GM12875 (cell line): ENCODE measurements around the gene WDR35.

Source experiments
- H3K4me3 ChIP-seq: one replicate; pipeline ENCODE4 v1.5.1; 2011; ENCODE audit warnings: low read depth, low read length, control low read depth
- CTCF ChIP-seq: IDR thresholded peaks from 2 replicates; pipeline ENCODE4 v1.5.1; 2011; ENCODE audit warnings: low read depth, mild to moderate bottlenecking, control low read depth, inconsistent platforms, low read length, moderate library complexity, borderline replicate concordance; ENCODE audit not compliant: insufficient read depth

WDR35 gene

DNA sequence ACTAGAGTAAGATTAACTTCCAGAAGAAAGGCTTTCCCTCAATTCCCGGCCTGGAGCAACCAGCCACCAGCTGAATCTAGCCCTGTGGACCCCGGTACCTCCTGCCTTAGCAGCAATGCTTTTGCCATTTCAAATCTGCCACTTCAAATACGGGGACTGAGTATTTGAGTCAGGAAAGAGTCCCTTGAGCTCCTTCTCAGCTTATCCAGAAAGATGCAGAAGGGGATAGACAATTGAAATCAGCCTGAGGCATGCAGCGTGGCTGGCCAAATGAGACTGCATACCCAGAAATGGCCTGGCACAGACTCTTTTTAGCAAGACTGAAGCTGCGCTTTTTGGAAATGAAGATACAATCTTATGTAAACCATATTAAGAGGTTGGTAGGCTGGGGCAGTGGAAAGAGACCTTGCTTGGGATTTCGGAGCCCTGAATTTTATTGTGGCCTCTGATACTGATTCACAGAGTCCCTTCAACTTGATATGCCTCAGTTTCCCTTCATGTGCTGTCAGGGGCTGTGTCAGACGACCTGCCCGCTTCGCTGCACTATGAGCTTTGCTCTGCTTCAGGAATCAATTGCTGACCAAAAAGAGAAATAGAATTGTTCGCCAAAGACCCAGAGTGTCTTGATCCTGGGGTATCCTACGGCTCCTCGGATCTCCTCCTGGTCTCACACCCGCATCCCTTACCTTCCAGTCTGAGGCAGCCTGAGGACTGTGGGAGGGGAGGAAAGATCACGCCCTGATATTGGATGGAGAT is 21.5 kb upstream of the WDR35 start:
- H3K4me3 ChIP-seq: no peak overlapping the region
- no peak for TF ChIP-seq CTCF

GRCh38 chr2:20008703-20009102 is 18.8 kb upstream of the WDR35 start:
- H3K4me3 ChIP-seq: no peak overlapping the region
- TF ChIP-seq CTCF: no peak

DNA sequence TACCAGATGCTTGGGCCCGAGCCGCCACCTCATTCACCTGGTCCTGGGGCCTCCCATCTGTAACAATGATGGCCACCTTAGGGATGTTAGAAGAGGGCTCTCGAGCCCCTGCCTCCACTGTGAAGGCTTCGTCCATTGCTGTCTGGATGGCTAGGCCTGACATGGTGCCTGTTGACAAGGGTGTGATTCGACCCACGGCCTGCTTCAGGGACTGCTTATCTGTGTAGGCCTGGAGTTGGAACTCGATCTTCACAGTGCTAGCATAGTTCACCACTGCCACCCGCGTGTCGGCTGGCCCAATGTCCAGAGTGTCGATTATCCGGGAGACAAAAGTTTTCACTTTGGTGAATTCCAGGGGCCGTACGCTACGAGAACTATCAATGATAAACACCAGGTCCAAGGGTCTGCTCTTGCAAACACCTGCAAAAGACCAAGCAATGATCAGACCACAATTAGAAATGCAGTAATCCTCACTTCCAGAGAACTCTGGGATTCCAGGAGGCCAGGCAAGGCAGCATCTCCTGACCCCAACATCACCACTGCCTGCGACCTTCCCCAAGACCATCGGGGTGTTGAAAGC is 16.1 kb upstream of the WDR35 start:
- TF ChIP-seq CTCF: no peak
- H3K4me3 ChIP-seq: no peak overlapping the region

DNA sequence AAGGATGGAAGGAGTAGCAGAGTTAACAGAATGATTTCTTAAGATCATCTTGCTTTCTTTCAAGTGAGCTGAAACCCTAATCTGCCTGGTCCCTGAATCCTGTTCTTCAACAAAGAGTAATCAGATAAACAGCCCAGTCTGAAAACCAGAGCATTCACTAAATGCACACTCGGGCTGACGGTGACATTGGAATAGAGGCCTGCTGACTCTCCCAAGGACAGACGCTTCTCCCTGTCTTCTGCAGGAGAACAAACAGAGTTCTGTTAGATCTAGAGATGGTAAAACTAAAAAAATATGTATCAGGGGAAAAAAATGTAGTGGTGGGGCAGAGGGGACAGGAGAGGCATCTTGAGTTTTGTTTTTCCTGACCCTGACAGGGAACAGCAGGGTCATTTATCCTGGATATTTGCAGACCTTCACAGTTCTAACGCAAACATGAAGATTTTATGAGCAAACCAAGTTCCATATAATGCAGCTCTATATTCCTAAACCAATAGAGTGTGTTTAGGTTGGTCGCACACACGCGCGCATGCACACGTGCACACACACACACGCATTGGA is 15.2 kb upstream of the WDR35 start:
- no peak overlapping the region for H3K4me3 ChIP-seq
- no peak for TF ChIP-seq CTCF

DNA sequence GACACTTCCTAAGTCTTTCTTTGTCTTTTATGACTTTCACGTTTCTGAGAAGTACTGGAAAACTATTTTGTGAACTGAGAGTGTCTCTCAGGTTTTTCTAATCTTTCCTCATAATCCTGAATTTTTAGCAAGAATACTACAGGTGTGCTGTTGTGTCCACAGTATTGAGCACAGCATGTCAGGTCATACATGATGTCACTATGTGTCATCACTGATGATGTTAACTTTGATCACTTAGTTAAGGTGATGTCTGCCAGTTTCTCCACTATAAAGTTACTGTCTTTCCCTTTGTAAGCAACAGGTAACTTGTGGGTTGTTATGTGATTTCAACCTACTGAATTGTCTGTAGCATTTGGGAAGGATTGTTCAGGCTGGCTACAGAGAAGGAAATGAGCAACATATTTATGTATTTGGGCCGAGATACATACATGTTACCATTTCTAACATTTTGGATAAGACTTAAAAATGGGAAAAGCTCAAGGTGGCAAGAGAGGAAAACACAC is 11.5 kb upstream of the WDR35 start:
- TF ChIP-seq CTCF: no peak

DNA sequence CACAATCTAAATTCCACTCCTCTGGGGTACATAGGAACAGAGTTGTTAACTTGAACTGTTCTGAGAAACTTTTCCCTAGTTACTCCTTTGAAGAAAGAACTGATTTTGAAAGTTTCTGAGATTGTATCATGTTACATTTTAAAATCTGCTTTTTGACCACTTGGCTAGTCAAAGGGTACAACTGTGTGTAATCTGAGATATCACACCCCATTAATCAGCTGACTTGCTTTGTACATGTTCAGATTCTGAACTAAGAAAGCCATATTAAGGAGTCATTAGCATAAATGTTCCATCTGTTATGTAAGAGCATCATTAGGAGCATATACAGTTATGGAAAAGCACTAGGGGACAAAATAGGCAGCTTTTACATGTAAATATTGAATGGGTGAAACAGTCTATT is 3.8 kb upstream of the WDR35 start:
- H3K4me3 ChIP-seq: no peak overlapping the region
- no peak for TF ChIP-seq CTCF

More for the DNA sequence above, 11.5 kb upstream of the WDR35 start:
- no peak overlapping the region for H3K4me3 ChIP-seq
